ENCODE results near the gene PITPNM3.
"Not testable (repeated sequence)": the region's sequence is repeated elsewhere in the genome, so short reads cannot be mapped to it uniquely, and the experiment has no call there.

PITPNM3 gene

DNA sequence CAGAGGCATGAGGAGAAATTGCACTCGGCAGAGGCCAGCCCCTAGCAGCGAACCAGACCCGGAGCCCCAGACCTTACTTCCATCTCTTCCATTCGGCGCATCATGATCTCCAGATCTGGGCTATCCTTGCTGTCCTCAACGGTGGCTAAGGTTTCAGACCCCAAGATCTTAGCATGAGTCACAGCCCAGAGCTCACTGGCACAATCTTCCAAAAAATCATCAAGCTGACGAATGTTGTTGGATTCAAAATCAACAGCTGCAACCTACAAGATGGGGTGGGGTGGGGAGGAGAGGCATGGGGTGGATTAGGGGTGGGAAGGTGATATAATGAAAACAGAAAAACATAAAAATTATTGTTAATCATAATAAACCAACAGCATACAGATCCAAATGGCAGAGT is 39.7 kb upstream of the PITPNM3 start:
- no peak for DNase-seq (ENCODE audit: low read depth, low spot score)
- H3K36me3 ChIP-seq (ENCODE audit: insufficient read depth, low read length): peaks cover 91% of the 10 kb centered on the region
- H3K4me3 ChIP-seq: no peak overlapping the region
- no peak overlapping the region for H3K9ac ChIP-seq (ENCODE audit: insufficient read length)
- H3K27ac ChIP-seq: no peak overlapping the region
- no peaks in the 10 kb centered on the region for H3K9me3 ChIP-seq (ENCODE audit: low read depth, low read length)
- TF ChIP-seq EZH2 (IDR thresholded peaks at IDR 0.05) (no peak), POLR2AphosphoS5 (IDR thresholded peaks at IDR 0.05; ENCODE audit: borderline replicate concordance, low read depth, low read length) (no peak), FOXP2 (optimal IDR thresholded peaks at IDR 0.05; ENCODE audit: control extremely low read depth, extremely low read length, insufficient read depth) (no peak)

DNA sequence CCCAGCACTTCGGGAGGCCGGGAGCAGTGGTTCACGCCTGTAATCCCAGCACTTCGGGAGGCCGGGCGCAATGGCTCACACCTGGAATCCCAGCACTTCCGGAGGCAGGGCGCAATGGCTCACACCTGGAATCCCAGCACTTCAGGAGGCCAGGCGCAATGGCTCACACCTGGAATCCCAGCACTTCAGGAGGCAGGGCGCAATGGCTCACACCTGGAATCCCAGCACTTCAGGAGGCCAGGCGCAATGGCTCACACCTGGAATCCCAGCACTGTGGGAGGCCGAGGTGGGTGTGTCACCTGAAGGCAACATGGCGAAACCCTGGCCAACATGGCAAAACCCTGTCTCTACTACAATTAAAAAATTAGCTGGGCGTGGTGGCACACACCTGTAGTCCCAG is 37.0 kb upstream of the PITPNM3 start:
- not testable (repeated sequence) for DNase-seq (ENCODE audit: low read depth, low spot score); H3K9ac ChIP-seq (ENCODE audit: insufficient read length); H3K9me3 ChIP-seq (ENCODE audit: low read depth, low read length); H3K4me3 ChIP-seq; H3K27ac ChIP-seq
- H3K36me3 ChIP-seq (ENCODE audit: insufficient read depth, low read length): peaks cover 92% of the 10 kb centered on the region

DNA sequence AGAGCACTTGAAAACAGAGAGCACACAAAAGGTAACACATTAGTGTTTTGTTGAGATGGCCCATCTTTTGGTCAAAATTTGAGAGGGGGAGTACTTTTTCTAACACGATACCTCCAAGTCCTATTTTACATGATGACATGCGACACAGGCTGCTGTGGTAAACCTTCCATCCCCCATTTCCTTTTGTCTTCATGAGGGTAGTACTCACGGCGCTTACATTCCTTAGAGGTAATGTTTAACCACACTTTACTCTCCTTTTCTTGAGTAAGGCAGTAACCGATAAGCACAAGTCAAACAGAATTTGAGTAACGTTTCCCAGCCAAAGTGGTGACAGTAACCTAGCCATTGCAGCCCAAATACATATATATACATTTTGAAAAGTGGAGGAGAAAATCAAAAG is 35.8 kb upstream of the PITPNM3 start:
- no peak for TF ChIP-seq POLR2AphosphoS5 (IDR thresholded peaks at IDR 0.05; ENCODE audit: borderline replicate concordance, low read depth, low read length)
- no peak for TF ChIP-seq EZH2 (IDR thresholded peaks at IDR 0.05)
- TF ChIP-seq FOXP2 (optimal IDR thresholded peaks at IDR 0.05; ENCODE audit: control extremely low read depth, extremely low read length, insufficient read depth): no peak
- H3K9me3 ChIP-seq (ENCODE audit: low read depth, low read length): no peaks in the 10 kb centered on the region
- H3K4me3 ChIP-seq: no peak overlapping the region
- H3K36me3 ChIP-seq (ENCODE audit: insufficient read depth, low read length): peaks cover 92% of the 10 kb centered on the region
- H3K27ac ChIP-seq: no peak overlapping the region
- DNase-seq (ENCODE audit: low read depth, low spot score): no peak
- no peak overlapping the region for H3K9ac ChIP-seq (ENCODE audit: insufficient read length)

DNA sequence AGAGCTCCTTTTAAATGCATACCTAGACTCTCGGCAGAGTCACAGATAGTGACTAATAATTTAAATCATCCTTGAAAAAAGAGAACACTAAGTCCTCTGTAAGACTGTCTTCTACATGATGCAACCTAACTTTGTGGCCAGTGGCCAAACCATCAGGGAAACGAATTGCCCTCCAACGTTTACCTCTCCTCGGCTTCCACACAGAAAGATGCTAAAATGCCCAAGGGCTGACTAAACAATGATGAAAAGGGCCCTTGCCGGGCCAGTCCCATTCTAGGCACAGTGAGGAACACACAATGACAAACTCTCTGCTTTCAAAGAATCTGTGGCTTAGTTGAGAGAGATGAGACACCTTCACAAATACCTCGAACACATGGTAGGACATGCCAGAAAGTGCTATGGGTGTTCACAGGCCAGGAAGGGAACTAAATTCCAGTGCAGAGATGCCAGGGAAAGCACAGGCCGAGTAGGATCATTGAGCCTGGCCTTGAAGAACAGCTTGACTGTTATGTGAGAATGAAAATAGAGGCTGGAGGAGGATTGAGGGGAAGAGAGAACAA is 35.3 kb upstream of the PITPNM3 start:
- DNase-seq (ENCODE audit: low read depth, low spot score): no peak
- no peak overlapping the region for H3K9ac ChIP-seq (ENCODE audit: insufficient read length)
- H3K36me3 ChIP-seq (ENCODE audit: insufficient read depth, low read length): peaks cover 89% of the 10 kb centered on the region

DNA sequence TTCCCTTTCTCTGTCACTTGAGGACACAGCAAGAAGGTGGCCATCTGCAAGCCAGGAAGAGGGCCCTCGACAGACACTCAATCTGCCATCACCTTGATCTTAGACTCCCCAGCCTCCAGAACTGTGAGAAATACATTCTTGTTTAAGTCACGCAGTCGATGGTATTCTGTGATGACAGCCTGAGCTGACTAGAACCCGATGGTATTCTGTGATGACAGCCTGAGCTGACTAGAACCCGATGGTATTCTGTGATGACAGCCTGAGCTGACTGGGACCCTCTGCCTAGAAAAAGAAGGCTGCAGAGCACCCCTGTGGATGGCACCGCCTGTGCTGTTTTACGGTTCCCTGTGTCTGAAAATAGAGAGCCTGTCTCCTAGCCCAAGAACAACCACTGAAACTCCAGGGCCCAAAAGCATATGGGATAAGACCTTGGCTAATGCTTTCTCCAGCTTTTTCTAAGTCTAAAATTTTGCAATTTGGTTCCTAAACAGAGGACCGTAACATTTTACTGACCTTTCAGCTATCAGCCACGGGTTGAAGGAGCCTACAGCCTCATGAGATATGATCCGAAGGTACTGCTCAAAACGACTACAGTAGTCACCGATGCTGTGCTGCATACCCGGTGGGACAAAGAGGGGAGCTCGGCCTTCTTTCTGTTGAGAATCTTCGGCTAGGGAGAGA is 33.1 kb upstream of the PITPNM3 start:
- no peak for DNase-seq (ENCODE audit: low read depth, low spot score)
- Histone ChIP-seq H3K4me3 (no peak overlapping the region), H3K9me3 (ENCODE audit: low read depth, low read length) (0 out of 2 replicates have a peak, but pooled peaks cover 4% of the 10 kb centered on the region), H3K27ac (no peak overlapping the region), H3K36me3 (ENCODE audit: insufficient read depth, low read length) (peaks cover 90% of the 10 kb centered on the region), H3K9ac (ENCODE audit: insufficient read length) (no peak overlapping the region)
- TF ChIP-seq EZH2 (IDR thresholded peaks at IDR 0.05): no peak
- no peak for TF ChIP-seq POLR2AphosphoS5 (IDR thresholded peaks at IDR 0.05; ENCODE audit: borderline replicate concordance, low read depth, low read length)
- no peak for TF ChIP-seq FOXP2 (optimal IDR thresholded peaks at IDR 0.05; ENCODE audit: control extremely low read depth, extremely low read length, insufficient read depth)

More for the DNA sequence above, 35.3 kb upstream of the PITPNM3 start:
- Histone ChIP-seq H3K4me3 (no peak overlapping the region), H3K27ac (no peak overlapping the region), H3K9me3 (ENCODE audit: low read depth, low read length) (no peaks in the 10 kb centered on the region)
- no peak for TF ChIP-seq FOXP2 (optimal IDR thresholded peaks at IDR 0.05; ENCODE audit: control extremely low read depth, extremely low read length, insufficient read depth)
- no peak for TF ChIP-seq EZH2 (IDR thresholded peaks at IDR 0.05)
- TF ChIP-seq POLR2AphosphoS5 (IDR thresholded peaks at IDR 0.05; ENCODE audit: borderline replicate concordance, low read depth, low read length): no peak

DNA sequence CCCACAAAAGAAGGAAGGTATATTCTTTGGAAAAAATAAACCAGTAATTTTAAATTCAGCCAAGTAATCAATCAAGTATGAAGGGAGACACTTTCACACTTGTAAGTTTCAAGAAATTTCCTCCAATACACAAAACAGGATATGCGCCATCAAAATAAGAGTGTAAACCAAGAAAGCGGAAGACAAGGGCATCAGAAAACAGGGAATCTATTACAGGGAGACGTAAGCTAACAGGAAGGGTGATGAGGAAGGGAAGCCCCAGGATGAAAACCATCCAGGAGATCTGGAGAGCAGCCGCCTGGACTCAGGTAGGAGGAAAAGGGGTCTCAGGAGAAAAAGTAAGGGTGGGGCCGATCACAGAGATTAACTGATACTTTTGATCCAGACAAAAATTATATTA is 31.8 kb upstream of the PITPNM3 start:
- H3K36me3 ChIP-seq (ENCODE audit: insufficient read depth, low read length): peaks cover 92% of the 10 kb centered on the region
- TF ChIP-seq POLR2AphosphoS5 (IDR thresholded peaks at IDR 0.05; ENCODE audit: borderline replicate concordance, low read depth, low read length) (no peak), FOXP2 (optimal IDR thresholded peaks at IDR 0.05; ENCODE audit: control extremely low read depth, extremely low read length, insufficient read depth) (no peak), EZH2 (IDR thresholded peaks at IDR 0.05) (no peak)
- 0 out of 2 replicates have a peak, but pooled peaks cover 9% of the 10 kb centered on the region for H3K9me3 ChIP-seq (ENCODE audit: low read depth, low read length)
- H3K27ac ChIP-seq: no peak overlapping the region
- no peak for DNase-seq (ENCODE audit: low read depth, low spot score)
- no peak overlapping the region for H3K9ac ChIP-seq (ENCODE audit: insufficient read length)
- no peak overlapping the region for H3K4me3 ChIP-seq

DNA sequence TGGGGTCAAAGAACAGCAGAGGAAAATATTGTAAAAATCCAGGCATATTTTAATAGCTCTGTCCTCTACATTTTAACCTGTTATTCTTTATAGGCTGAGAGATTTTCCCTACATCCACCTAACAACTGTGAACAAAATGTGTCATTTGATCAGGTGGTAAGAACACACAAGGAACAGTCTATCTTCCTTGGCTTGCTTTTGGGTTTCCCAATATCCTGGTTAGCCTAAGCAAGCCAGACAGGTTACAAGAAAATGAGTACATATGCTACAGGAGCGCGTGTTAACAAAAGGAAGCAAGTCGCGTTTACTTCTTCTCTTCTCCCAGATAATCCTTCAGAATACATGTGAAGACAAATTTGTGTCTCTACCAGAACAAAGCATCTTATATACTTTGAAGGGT is 31.0 kb upstream of the PITPNM3 start:
- DNase-seq (ENCODE audit: low read depth, low spot score): no peak
- Histone ChIP-seq H3K27ac (no peak overlapping the region), H3K36me3 (ENCODE audit: insufficient read depth, low read length) (peaks cover 94% of the 10 kb centered on the region), H3K9me3 (ENCODE audit: low read depth, low read length) (0 out of 2 replicates have a peak, but pooled peaks cover 9% of the 10 kb centered on the region), H3K4me3 (no peak overlapping the region), H3K9ac (ENCODE audit: insufficient read length) (no peak overlapping the region)
- no peak for TF ChIP-seq POLR2AphosphoS5 (IDR thresholded peaks at IDR 0.05; ENCODE audit: borderline replicate concordance, low read depth, low read length)
- TF ChIP-seq FOXP2 (optimal IDR thresholded peaks at IDR 0.05; ENCODE audit: control extremely low read depth, extremely low read length, insufficient read depth): no peak
- no peak for TF ChIP-seq EZH2 (IDR thresholded peaks at IDR 0.05)

DNA sequence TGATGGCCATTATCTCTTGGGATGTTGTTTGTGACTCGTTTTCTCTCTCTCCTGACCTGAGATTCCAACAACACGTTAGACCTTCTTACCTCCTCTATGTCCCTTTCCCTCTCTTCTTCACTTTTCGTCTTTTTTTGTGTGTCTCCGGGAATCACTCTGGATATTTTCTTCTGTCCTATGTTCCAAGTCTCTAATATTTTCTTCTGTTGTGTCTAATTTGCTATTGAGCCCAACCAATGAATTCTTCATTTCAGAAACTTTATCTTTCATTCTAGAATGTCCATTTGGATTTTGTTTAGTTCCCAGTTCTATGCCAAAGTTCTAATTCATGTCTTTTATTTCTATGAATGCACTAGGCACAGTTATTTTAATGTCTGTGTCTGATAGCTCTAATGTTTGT is 27.1 kb upstream of the PITPNM3 start:
- H3K36me3 ChIP-seq (ENCODE audit: insufficient read depth, low read length): peaks cover 81% of the 10 kb centered on the region
- no peak overlapping the region for H3K9ac ChIP-seq (ENCODE audit: insufficient read length)
- 0 out of 2 replicates have a peak, but pooled peaks cover 9% of the 10 kb centered on the region for H3K9me3 ChIP-seq (ENCODE audit: low read depth, low read length)
- no peak overlapping the region for H3K27ac ChIP-seq
- no peak overlapping the region for H3K4me3 ChIP-seq
- TF ChIP-seq EZH2 (IDR thresholded peaks at IDR 0.05) (no peak), FOXP2 (optimal IDR thresholded peaks at IDR 0.05; ENCODE audit: control extremely low read depth, extremely low read length, insufficient read depth) (no peak), POLR2AphosphoS5 (IDR thresholded peaks at IDR 0.05; ENCODE audit: borderline replicate concordance, low read depth, low read length) (no peak)
- no peak for DNase-seq (ENCODE audit: low read depth, low spot score)

DNA sequence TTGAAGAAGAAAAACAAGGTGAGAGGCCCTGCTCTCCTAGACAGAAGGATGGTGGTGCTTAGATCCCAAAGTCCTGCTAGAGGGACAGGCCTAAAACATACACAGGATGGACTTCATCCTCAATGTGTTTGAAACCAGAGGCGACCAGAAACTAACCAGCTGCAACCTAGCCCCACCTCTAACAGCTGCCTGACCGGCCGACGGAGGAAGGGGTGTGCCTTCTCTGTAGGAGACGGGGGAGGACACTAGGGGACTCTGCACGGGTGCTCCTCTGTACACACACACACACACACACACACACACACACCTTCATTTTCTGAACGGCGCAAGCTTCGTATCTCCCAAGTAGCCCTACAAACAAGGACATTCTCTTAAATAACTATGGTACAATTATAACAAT is 24.3 kb upstream of the PITPNM3 start:
- Histone ChIP-seq H3K27ac (no peak overlapping the region), H3K36me3 (ENCODE audit: insufficient read depth, low read length) (peaks cover 68% of the 10 kb centered on the region), H3K9ac (ENCODE audit: insufficient read length) (no peak overlapping the region), H3K9me3 (ENCODE audit: low read depth, low read length) (0 out of 2 replicates have a peak, but pooled peaks cover 9% of the 10 kb centered on the region), H3K4me3 (no peak overlapping the region)
- DNase-seq (ENCODE audit: low read depth, low spot score): no peak
- TF ChIP-seq POLR2AphosphoS5 (IDR thresholded peaks at IDR 0.05; ENCODE audit: borderline replicate concordance, low read depth, low read length) (no peak), EZH2 (IDR thresholded peaks at IDR 0.05) (no peak), FOXP2 (optimal IDR thresholded peaks at IDR 0.05; ENCODE audit: control extremely low read depth, extremely low read length, insufficient read depth) (no peak)
